Osteoblast (primary cell): ENCODE data around the gene UMPS. TPM values are rescaled to one million over a fixed set of nuclear protein-coding genes. Genes with fewer than 3 reads are reported as not detected.

ENCODE experiments used
- DNase-seq: peaks from one replicate; pipeline ENCODE4 v3.0.0; 2011; ENCODE audit warnings: low spot score, mixed read lengths; ENCODE audit not compliant: insufficient read length; ENCODE audit errors: missing footprints
- H2AFZ ChIP-seq: 2 replicates; pipeline ENCODE4 v1.6.0; 2011; ENCODE audit warnings: mild to moderate bottlenecking, low read length
- H3K27ac ChIP-seq: 2 replicates; pipeline ENCODE4 v1.5.1; 2011; ENCODE audit warnings: mild to moderate bottlenecking, low read depth, low read length, moderate library complexity
- H3K27me3 ChIP-seq: 2 replicates; pipeline ENCODE4 v1.6.0; 2012; ENCODE audit warnings: mild to moderate bottlenecking, control low read depth, inconsistent platforms, low read length, moderate library complexity; ENCODE audit not compliant: insufficient read depth
- H3K36me3 ChIP-seq: 2 replicates; pipeline ENCODE4 v1.5.1; 2011; ENCODE audit warnings: mild to moderate bottlenecking, low read length, control low read depth, moderate library complexity; ENCODE audit not compliant: insufficient read depth
- H3K4me1 ChIP-seq: 2 replicates; pipeline ENCODE4 v1.5.1; 2011; ENCODE audit warnings: mild to moderate bottlenecking, low read length, control low read depth, moderate library complexity; ENCODE audit not compliant: insufficient read depth
- H3K4me2 ChIP-seq: 2 replicates; pipeline ENCODE4 v1.6.0; 2011; ENCODE audit warnings: mild to moderate bottlenecking, low read length; ENCODE audit not compliant: insufficient read depth
- H3K4me3 ChIP-seq: fragments of 200-600 bp; sonication (generic); 3 replicates; pipeline ENCODE4 v1.5.1; 2012; ENCODE audit warnings: mild to moderate bottlenecking, low read length, inconsistent platforms; ENCODE audit not compliant: insufficient read depth
- H3K79me2 ChIP-seq: 2 replicates; pipeline ENCODE4 v1.6.0; 2012; ENCODE audit warnings: mild to moderate bottlenecking, low read length, control low read depth, inconsistent platforms; ENCODE audit not compliant: insufficient read depth
- H3K9me3 ChIP-seq: 2 replicates; pipeline ENCODE4 v1.5.1; 2011; ENCODE audit warnings: low read depth, low read length, control low read depth
- H4K20me1 ChIP-seq: 2 replicates; pipeline ENCODE4 v1.6.0; 2012; ENCODE audit warnings: mild to moderate bottlenecking, low read length, control low read depth; ENCODE audit not compliant: insufficient read depth
- total RNA-seq: library from RNA; depleted of rRNA; stranded (reverse); fragments of >200 nt; gene quantifications from 2 replicates; pipeline ENCODE4 v1.2.3, GENCODE V29; 2012
- TF ChIP-seq, protein P1 (sequence below): IDR thresholded peaks from 2 replicates; pipeline ENCODE4 v1.5.1; 2011; ENCODE audit warnings: mild to moderate bottlenecking, low read depth, low read length, moderate library complexity; ENCODE audit errors: extremely low read depth

Gene UMPS
- total RNA-seq, 1 donor = 19.5 TPM

DNA sequence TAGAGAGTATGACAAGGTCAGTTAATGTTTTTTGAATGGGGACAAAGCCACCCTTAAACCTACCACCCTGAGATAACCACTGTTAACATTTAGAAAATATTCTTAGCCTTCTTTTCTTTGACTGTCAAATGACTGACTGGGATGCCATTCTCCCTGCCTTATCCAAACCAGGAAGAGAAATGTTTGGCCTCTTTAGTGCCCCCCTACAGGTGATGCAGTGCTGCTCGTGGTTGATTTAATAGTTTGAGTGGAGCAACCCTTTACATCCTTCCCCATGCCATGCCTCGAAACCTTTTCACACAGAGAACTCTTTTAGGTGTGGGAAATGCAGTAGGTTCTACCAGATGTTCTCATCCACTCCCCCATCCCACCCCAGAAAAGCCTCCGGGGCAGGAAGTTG lies 38.7 kb upstream of the UMPS start:
- no peak overlapping the region for H2AFZ ChIP-seq
- DNase-seq = no peak
- no peaks in the 10 kb centered on the region for H3K9me3 ChIP-seq
- H4K20me1 ChIP-seq = no peaks in the 10 kb centered on the region
- H3K27me3 ChIP-seq = no peaks in the 10 kb centered on the region
- H3K79me2 ChIP-seq = no peaks in the 10 kb centered on the region
- H3K4me2 ChIP-seq = no peak overlapping the region
- TF ChIP-seq, protein P1, sequence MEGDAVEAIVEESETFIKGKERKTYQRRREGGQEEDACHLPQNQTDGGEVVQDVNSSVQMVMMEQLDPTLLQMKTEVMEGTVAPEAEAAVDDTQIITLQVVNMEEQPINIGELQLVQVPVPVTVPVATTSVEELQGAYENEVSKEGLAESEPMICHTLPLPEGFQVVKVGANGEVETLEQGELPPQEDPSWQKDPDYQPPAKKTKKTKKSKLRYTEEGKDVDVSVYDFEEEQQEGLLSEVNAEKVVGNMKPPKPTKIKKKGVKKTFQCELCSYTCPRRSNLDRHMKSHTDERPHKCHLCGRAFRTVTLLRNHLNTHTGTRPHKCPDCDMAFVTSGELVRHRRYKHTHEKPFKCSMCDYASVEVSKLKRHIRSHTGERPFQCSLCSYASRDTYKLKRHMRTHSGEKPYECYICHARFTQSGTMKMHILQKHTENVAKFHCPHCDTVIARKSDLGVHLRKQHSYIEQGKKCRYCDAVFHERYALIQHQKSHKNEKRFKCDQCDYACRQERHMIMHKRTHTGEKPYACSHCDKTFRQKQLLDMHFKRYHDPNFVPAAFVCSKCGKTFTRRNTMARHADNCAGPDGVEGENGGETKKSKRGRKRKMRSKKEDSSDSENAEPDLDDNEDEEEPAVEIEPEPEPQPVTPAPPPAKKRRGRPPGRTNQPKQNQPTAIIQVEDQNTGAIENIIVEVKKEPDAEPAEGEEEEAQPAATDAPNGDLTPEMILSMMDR = no peak
- no peak overlapping the region for H3K4me3 ChIP-seq
- no peaks in the 10 kb centered on the region for H3K4me1 ChIP-seq
- no peak overlapping the region for H3K27ac ChIP-seq
- H3K36me3 ChIP-seq = no peaks in the 10 kb centered on the region

DNA sequence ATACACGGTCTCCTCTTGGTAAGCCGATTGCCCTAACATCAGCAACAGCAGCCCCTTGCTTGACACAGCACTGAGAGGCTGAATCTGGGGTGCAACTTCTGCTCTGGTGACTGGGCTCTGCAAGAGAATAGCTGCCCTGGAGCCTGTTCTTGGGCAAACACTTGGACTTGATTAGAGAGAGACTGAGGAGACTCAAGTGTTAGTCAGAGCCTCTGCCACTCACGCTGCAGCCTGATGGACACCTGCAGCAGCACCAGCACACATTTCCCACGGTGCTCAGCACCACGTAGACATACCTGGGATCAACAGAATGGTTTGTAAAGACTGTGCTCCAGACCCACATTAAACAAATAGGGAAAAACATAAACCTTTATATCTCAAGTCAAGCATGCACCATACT lies 35.8 kb upstream of the UMPS start:
- TF ChIP-seq, protein P1 = no peak
- H2AFZ ChIP-seq = no peak overlapping the region
- no peaks in the 10 kb centered on the region for H3K9me3 ChIP-seq
- no peak overlapping the region for H3K4me2 ChIP-seq
- no peak overlapping the region for H3K4me3 ChIP-seq
- H3K27ac ChIP-seq = no peak overlapping the region
- no peaks in the 10 kb centered on the region for H3K79me2 ChIP-seq
- no peaks in the 10 kb centered on the region for H3K27me3 ChIP-seq
- no peaks in the 10 kb centered on the region for H3K4me1 ChIP-seq
- DNase-seq = no peak
- H3K36me3 ChIP-seq = no peaks in the 10 kb centered on the region
- no peaks in the 10 kb centered on the region for H4K20me1 ChIP-seq

DNA sequence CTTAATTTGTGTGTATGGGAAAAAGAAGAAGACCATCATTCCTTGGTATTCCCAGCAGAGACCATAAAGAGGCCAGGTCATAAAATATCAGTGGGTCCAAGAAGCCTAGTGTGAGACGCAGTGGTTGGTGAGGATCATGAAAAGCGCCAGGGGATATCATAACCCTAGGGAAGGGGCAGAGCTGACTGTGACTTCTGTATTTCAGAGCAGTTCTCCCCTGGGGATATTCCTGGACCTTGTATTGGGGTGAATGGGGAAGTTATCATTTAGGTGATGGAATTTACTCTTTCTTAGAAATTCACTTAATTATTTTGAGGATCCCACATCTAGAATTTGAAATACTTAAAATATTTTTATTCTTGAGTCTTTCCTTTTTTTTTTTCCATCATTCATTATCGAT lies 34.9 kb upstream of the UMPS start:
- Histone ChIP-seq H3K4me3 (no peak overlapping the region), H3K4me1 (no peaks in the 10 kb centered on the region), H2AFZ (no peak overlapping the region), H3K9me3 (no peaks in the 10 kb centered on the region), H3K27ac (no peak overlapping the region), H3K4me2 (no peak overlapping the region), H3K36me3 (no peaks in the 10 kb centered on the region), H4K20me1 (no peaks in the 10 kb centered on the region), H3K79me2 (no peaks in the 10 kb centered on the region), H3K27me3 (no peaks in the 10 kb centered on the region)
- TF ChIP-seq, protein P1 = no peak
- DNase-seq = no peak

DNA sequence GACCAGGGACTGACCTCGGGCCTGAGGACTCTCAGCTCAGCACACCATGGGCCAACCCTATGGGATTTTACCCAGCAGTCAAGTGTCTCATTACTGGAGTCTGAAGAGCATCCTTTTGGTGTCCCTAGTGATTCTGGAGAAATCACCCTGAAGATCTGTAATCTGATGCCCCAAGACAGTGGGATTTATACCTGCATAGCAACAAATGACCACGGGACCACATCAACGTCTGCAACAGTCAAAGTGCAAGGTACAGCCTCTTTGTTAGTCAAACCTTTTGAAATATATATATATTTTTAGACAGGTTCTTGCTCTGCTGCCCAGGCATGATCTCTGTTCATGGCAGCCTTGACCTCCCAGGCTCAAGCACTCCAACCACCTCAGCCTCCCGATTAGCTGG lies 34.2 kb upstream of the UMPS start:
- H3K27ac ChIP-seq = no peak overlapping the region
- H2AFZ ChIP-seq = no peak overlapping the region
- H3K4me2 ChIP-seq = no peak overlapping the region
- H3K9me3 ChIP-seq = no peaks in the 10 kb centered on the region
- no peaks in the 10 kb centered on the region for H3K36me3 ChIP-seq
- H3K4me1 ChIP-seq = peaks cover 6% of the 10 kb centered on the region
- H3K79me2 ChIP-seq = no peaks in the 10 kb centered on the region
- TF ChIP-seq, protein P1 = no peak
- no peak for DNase-seq
- H4K20me1 ChIP-seq = no peaks in the 10 kb centered on the region
- H3K4me3 ChIP-seq = no peak overlapping the region
- H3K27me3 ChIP-seq = no peaks in the 10 kb centered on the region
